NCI-H2081 treated with DMSO at 0.1 percent for 48 hours (cell line): ENCODE measurements around the gene WDR59.

Experiments
- DNase-seq: peaks from one replicate; lab custom pipeline; 2025; lab: John Stamatoyannopoulos, UW

The WDR59 gene

GRCh38 chr16:74903120-74903519, 81.8 kb downstream of the WDR59 start:
- DNase-seq = no peak

DNA sequence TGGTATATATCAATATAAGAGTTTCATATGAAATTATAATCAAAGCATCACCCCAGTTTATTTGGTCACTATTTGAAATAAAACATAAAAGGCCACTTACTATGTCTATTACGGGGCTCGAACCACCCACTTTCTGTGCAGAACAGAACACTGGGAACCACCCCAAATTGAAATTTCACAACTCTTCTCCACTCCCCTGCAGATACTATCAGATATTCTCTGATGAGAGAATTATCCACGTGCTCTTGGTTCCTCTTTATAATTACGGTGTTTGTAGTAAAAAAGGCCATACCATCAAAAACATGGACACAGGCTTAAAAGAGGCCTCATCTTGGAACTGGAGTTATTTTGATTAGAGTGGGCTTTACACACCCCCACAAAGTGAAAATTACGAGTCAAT, 82.8 kb downstream of the WDR59 start:
- DNase-seq = no peak

- no peak for DNase-seq
These were observed 83.3 kb downstream of the WDR59 start for GRCh38 chr16:74901606-74902005.

- no peak for DNase-seq
These were observed 85.1 kb downstream of the WDR59 start for GRCh38 chr16:74899816-74900215.

- DNase-seq = no peak
These were observed 86.3 kb downstream of the WDR59 start for GRCh38 chr16:74898659-74899058.

DNA sequence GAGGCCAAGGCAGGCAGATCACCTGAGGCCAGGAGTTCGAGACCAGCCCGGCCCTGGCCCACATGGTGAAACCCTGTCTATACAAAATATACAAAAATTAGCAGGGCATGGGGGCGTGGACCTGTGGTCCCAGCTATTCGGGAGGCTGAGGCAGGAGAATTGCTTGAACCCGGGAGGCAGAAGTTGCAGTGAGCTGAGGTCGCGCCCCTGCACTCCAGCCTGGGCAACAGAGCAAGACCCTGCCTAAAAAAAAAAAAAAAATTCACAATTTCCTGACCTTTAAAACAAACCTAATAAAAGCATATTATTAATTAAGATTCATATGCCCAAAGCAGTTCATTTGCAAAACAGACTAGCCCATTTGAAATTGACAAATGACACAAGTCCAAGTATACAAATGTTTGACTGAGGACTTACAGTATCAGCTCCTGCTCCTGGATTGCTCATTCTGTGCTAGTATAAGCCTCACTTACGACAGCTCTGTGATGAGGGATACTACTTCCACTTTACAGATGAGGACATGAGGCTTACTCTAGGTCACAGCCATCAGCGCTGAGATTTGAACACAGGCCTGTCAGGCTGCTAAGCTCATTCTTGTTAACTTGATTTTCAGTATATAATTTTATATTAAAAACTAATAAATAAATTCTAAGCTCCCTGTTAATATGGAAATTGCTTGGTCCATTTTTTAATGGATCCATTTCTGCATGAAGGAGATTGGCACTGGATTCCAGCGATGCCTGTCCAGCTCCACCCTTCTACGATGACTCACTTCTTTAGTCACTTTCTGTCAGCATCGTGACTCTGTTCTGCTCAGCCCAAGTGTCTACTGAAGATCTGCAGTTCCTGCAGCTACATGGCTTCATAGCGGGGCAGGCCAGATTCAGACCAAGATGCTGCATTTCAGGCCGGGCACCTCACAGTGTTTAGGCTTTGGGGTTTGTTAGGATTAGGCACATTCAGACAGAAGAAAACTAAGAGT, 88.2 kb downstream of the WDR59 start:
- DNase-seq = no peak

DNA sequence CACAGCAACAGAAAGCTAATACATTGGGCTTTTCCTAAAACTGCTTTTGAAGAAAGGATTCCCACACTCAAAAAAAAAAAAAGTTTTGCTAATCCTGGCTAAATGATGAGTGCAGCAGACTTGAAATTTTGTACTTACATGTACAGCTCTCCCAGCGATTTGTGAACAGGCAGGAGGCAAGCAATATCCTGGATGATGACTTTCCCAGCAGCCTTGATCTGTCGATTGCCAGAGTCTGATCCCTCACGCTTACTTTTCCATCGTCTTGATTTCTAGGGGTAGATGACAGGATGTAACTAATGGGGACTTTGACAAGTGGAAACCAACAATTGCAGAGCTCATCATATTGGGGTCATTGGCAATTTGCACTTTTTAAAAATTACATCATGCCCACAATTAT, 91.4 kb downstream of the WDR59 start:
- no peak for DNase-seq

GRCh38 chr16:74892574-74893461, 92.1 kb downstream of the WDR59 start:
- DNase-seq = no peak

DNA sequence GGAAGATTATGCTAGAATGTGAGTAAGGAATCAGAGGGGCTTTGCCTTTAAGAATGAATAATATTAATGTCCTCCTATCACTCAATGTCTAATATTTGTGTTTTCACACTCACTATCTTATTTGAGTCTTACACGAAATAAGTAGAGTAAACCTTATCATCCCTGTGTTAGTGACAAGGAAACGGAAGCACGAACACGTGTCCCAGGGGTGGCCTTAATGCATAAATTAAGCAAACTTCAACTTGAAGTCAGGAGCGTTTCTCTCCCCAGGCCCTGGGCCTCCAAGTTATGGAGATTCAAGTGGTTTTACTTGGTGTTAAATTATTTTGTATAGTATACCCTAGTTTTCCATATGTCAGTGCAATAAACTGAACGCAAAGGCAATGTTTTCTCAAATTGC, 96.0 kb downstream of the WDR59 start:
- DNase-seq = no peak

GRCh38 chr16:74888232-74888862, 96.6 kb downstream of the WDR59 start:
- no peak for DNase-seq

- DNase-seq = no peak
These were observed 97.8 kb downstream of the WDR59 start for GRCh38 chr16:74887084-74887483.

- DNase-seq = no peak
These were observed 107.2 kb downstream of the WDR59 start for GRCh38 chr16:74877706-74878105.

DNA sequence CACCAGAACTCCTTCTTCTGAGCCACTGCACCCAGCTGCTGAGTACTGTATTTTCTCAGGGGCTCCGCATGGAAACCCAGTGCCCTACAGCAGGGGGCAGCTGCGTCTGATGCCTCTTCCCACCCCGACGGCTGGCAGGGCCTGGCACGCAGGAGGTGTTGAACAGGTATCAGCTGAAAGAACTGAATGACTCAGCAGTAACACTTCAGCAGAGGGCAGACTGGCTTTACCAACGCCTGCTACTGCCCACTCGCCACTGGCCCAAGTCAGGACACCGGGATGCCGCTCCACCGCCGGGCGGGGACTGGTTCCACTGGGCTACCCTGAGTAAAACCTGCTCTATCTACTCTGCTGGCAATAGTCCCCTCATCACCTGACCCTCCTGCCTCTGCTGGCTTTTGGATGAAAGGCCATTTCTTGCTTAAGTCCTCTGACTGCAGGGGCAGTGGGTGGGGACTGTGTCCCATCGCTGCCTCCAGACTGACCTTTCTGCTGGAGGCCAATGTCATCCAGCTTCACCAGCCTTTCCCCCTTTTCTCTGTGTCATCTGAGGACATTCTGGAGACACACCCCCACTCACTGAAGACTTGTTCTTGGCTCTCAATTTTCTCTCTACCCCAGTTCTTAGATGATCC, 109.9 kb downstream of the WDR59 start:
- no peak for DNase-seq

- DNase-seq = no peak
These were observed 110.8 kb downstream of the WDR59 start for GRCh38 chr16:74874123-74874522.

DNA sequence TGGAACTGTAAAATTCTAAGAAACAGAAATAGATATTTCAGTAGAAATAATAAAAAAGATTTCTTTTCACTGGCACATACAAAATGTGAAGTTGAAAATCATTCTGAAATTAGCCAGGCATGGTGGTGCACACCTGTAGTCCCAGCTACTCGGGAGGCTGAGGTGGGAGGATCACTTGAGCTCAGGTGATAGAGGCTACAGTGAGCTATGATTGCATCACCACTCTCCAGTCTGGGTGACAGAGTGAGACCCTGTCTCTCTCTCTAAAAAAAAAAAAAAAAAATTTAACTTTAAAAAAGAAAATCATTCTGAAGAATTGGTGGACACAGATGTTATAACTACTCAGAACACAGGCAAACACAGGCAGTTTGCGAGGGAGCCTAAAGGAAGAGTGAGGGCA, 112.6 kb downstream of the WDR59 start:
- no peak for DNase-seq

DNA sequence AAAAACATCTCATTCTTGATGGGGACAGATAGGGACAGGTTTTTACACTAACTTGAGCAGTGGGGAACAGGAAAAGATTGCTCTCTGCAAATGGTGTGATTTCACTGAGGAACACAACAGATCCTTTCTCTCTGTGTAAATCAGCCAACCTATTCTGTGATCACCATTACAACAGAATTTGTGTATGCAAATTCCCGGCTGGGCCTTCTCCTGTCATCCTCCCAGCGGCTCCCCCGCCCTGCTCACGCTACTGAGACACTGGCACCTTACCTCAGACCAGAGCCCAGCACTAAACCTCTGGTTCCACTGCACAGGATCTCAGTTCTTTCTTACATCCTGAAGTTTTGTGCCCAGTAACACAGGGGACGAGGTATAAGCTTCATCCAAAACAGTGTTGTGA, 113.3 kb downstream of the WDR59 start:
- no peak for DNase-seq

GRCh38 chr16:74868501-74868900, 116.4 kb downstream of the WDR59 start:
- no peak for DNase-seq

DNA sequence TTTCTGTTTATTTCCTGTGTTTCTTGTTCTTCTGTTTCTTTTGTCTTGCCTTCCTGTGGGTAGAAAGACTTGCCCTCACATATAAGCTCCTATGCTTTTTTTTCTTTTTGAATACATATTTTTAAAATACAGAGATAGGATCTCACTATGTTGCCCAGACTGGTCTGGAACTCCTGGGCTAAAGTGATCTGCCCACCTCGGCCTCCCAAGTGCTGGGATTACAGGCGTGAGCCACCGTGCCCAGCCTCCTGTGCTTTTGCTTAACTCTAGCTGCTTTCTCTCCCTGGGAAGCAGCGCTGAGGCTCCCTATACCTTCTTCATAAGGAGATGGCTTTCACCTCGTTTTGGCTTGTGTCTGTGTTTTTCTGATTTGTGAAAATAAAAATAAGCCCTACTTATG, 116.9 kb downstream of the WDR59 start:
- no peak for DNase-seq

GRCh38 chr16:74867281-74867849, 117.6 kb downstream of the WDR59 start:
- no peak for DNase-seq

DNA sequence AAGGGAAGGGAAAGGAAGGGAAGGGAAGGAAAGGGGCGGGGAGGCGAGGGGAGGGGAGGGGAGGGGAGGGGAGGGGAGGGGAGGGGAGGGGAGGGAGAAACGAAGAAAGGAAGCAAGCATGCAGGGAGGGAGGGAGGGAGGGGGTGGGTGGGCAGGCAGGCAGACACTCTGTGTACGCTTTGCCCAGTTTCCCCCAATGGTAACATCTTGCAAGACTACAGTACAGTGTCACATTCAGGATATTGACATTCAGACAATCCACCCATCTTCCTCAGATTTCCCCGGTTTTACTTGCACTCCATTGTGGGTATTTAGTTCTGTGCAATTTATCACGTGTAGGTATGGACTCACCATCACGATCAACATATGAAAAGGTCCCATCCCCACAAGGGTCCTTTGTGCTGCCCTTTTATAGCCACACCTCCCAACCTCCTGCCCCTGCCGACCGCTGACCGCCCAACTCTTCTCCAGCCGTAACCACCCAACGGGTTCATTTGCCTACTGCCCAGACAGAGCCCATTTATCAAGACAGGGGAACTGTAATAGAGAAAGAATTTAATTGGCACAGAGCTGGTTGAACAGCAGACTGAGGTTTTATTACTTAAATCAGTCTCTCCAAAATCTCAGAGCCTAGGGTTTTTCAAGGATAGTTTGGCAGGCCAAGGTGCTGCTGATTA, 118.9 kb downstream of the WDR59 start:
- DNase-seq = no peak

DNA sequence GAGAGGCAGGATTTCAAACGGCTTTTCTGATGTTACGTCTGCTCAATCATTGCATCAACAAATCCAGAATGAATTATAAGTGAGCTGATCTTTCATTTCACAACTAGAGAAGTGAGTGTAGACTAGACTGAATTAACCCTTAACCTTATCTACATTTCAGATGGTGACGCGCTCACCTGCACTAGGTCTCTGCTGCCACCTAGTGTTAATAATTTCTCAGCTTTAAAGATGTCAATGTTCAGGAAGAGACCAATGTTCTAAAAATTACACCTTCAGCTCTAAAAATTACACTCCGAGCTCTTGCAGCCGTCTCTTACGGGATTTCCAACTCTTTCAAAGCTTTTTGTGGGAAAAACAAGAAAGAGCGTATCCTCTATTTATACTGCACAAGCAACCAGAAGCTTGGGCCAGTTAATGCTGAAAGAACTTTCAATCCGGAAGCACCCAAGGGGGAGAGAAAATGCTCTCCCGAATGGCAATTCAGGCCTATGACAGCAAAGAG, 122.1 kb downstream of the WDR59 start:
- peak; percentile 1 for DNase-seq
